OCI-LY3 (cell line): Measurements from ENCODE around the gene MOB3B.
A peak's percentile ranks its signal among the peaks of the same experiment; 100 is the strongest.

Experiments
- H2AFZ ChIP-seq: fragments of 200-600, 300-600 bp; shearing (Covaris generic); 2 replicates; pipeline ENCODE4 v1.6.0; 2014; ENCODE audit warnings: antibody characterized with exemption, low read depth, low read length
- H3K27ac ChIP-seq: fragments of 200-600, 300-600 bp; sonication (generic); 2 replicates; pipeline ENCODE4 v1.5.1; 2014; ENCODE audit warnings: mild to moderate bottlenecking, low read length, moderate library complexity, mixed read lengths
- H3K27me3 ChIP-seq: fragments of 200-600, 300-600 bp; sonication (generic); 2 replicates; pipeline ENCODE4 v1.6.1; 2014; ENCODE audit warnings: low read depth, low read length, mixed read lengths
- H3K36me3 ChIP-seq: fragments of 200-600, 300-600 bp; sonication (generic); replicated peaks from 2 replicates; pipeline ENCODE3; 2014; ENCODE audit warnings: low read depth, low read length, mixed read lengths
- H3K4me1 ChIP-seq: fragments of 300-600, 200-600 bp; sonication (generic); 2 replicates; pipeline ENCODE4 v1.6.1; 2014; ENCODE audit warnings: low read length, mixed read lengths
- H3K4me2 ChIP-seq: fragments of 200-600, 300-600 bp; sonication (generic); 2 replicates; pipeline ENCODE4 v1.6.1; 2014; ENCODE audit warnings: low read length, mixed read lengths
- H3K4me3 ChIP-seq: fragments of 300-600, 200-600 bp; sonication (generic); 2 replicates; pipeline ENCODE4 v1.5.1; 2014; ENCODE audit warnings: antibody characterized with exemption, mild to moderate bottlenecking, low read length, moderate library complexity
- H3K79me2 ChIP-seq: fragments of 300-600, 200-600 bp; shearing (Covaris generic); 2 replicates; pipeline ENCODE4 v1.6.1; 2014; ENCODE audit warnings: mild to moderate bottlenecking, low read length, mixed read lengths
- H3K9ac ChIP-seq: fragments of 300-600, 200-600 bp; shearing (Covaris generic); 2 replicates; pipeline ENCODE4 v1.6.0; 2014; ENCODE audit warnings: mild to moderate bottlenecking, low read length, moderate library complexity
- H3K9me3 ChIP-seq: fragments of 200-600, 300-600 bp; shearing (Covaris generic); 2 replicates; pipeline ENCODE4 v1.6.1; 2014; ENCODE audit warnings: low read length, mixed read lengths; ENCODE audit not compliant: insufficient read depth
- H4K20me1 ChIP-seq: fragments of 200-600, 300-600 bp; sonication (generic); 2 replicates; pipeline ENCODE4 v1.6.1; 2016; ENCODE audit warnings: low read length, mixed read lengths; ENCODE audit not compliant: insufficient read depth
- CTCF ChIP-seq: fragments of 200-600, 300-600 bp; sonication (generic); IDR thresholded peaks from 2 replicates; pipeline ENCODE4 v1.5.1; 2014; ENCODE audit warnings: antibody characterized with exemption, low read length, low read depth
- EZH2phosphoT487 ChIP-seq: fragments of 200-600 bp; shearing (Covaris generic); IDR thresholded peaks from 2 replicates; pipeline ENCODE4 v1.6.1; 2018; ENCODE audit warnings: antibody characterized with exemption, mixed run types, low read depth

The MOB3B gene

GRCh38 chr9:27440888-27441740, 88.5 kb downstream of the MOB3B start:
- H3K27ac ChIP-seq, result no peak overlapping the region

GRCh38 chr9:27438522-27438921, 91.1 kb downstream of the MOB3B start:
- Histone ChIP-seq H3K36me3 (no peaks in the 10 kb centered on the region), H2AFZ (no peak overlapping the region), H3K9ac (no peak overlapping the region), H3K27me3 (peaks cover 33% of the 10 kb centered on the region), H3K9me3 (no peaks in the 10 kb centered on the region), H3K4me3 (no peak overlapping the region), H3K79me2 (no peaks in the 10 kb centered on the region), H3K4me2 (no peak overlapping the region), H4K20me1 (no peaks in the 10 kb centered on the region), H3K4me1 (peaks cover 8% of the 10 kb centered on the region), H3K27ac (no peak overlapping the region)
- no peak for TF ChIP-seq EZH2phosphoT487
- no peak for TF ChIP-seq CTCF

More at GRCh38 chr9:27440888-27441740, 88.5 kb downstream of the MOB3B start:
- Histone ChIP-seq H3K4me1 (peaks cover 8% of the 10 kb centered on the region), H2AFZ (no peak overlapping the region), H3K4me3 (no peak overlapping the region), H3K9ac (no peak overlapping the region), H3K9me3 (no peaks in the 10 kb centered on the region), H3K36me3 (no peaks in the 10 kb centered on the region), H3K4me2 (peak overlapping the region; percentile 27; the same call in 1 of the 2 replicates), H3K79me2 (no peaks in the 10 kb centered on the region), H3K27me3 (peaks cover 36% of the 10 kb centered on the region), H4K20me1 (no peaks in the 10 kb centered on the region)
- TF ChIP-seq CTCF, result no peak
- no peak for TF ChIP-seq EZH2phosphoT487

GRCh38 chr9:27437652-27438373, 91.8 kb downstream of the MOB3B start:
- H3K27me3 ChIP-seq, result peaks cover 27% of the 10 kb centered on the region
- no peaks in the 10 kb centered on the region for H4K20me1 ChIP-seq
- H3K79me2 ChIP-seq, result no peaks in the 10 kb centered on the region
- no peaks in the 10 kb centered on the region for H3K9me3 ChIP-seq
- H3K4me1 ChIP-seq, result peaks cover 8% of the 10 kb centered on the region
- H3K4me3 ChIP-seq, result no peak overlapping the region
- no peaks in the 10 kb centered on the region for H3K36me3 ChIP-seq
- no peak for TF ChIP-seq CTCF
- no peak for TF ChIP-seq EZH2phosphoT487
- H3K9ac ChIP-seq, result no peak overlapping the region
- no peak overlapping the region for H2AFZ ChIP-seq
- no peak overlapping the region for H3K4me2 ChIP-seq
- no peak overlapping the region for H3K27ac ChIP-seq

- H2AFZ ChIP-seq, result no peak overlapping the region
- peaks cover 38% of the 10 kb centered on the region for H3K27me3 ChIP-seq
- no peak for TF ChIP-seq EZH2phosphoT487
- TF ChIP-seq CTCF, result no peak
- H3K27ac ChIP-seq, result no peak overlapping the region
- no peaks in the 10 kb centered on the region for H4K20me1 ChIP-seq
- H3K4me3 ChIP-seq, result no peak overlapping the region
- no peak overlapping the region for H3K4me2 ChIP-seq
- H3K9ac ChIP-seq, result no peak overlapping the region
- no peaks in the 10 kb centered on the region for H3K36me3 ChIP-seq
- H3K79me2 ChIP-seq, result no peaks in the 10 kb centered on the region
- peaks cover under 1% of the 10 kb centered on the region for H3K4me1 ChIP-seq
- H3K9me3 ChIP-seq, result no peaks in the 10 kb centered on the region
Measured at GRCh38 chr9:27436234-27436633, 93.4 kb downstream of the MOB3B start.
